IMR-90 (cell line): ENCODE results near the gene DOCK7. TPM values are rescaled to one million over a fixed set of nuclear protein-coding genes. Genes with fewer than 3 reads are reported as not detected.

Source experiments
- ATAC-seq: fragments of 200-7000 bp; cut with Tn5 transposase; 2 replicates; pipeline ENCODE4 v1.9.1; 2020; ENCODE audit warnings: low read depth, mild to moderate bottlenecking, moderate library complexity
- BruUV-seq: library from RNA; stranded (reverse); fragments of 400-500 nt; replicated peaks from 2 replicates; lab custom pipeline; 2021; lab: Mats Ljungman, UMichigan
- CTCF ChIA-PET: fragments of 300-600 bp; formaldehyde crosslinking; extraction: SDS; loops from one replicate; lab custom pipeline; 2021; ENCODE audit warnings: antibody characterized with exemption; lab: Yijun Ruan, JAX
- POLR2A ChIA-PET: fragments of 300-600 bp; sonication (Branson Sonifier 250); formaldehyde crosslinking; loops from one replicate; lab custom pipeline; 2022; ENCODE audit warnings: antibody characterized with exemption; ENCODE audit not compliant: unreplicated experiment; lab: Charles Lee
- DNase-seq: peaks from one replicate; pipeline ENCODE4 v3.0.0; 2013
- H2AFZ ChIP-seq: replicated peaks from 2 replicates; pipeline ENCODE3; 2013; ENCODE audit warnings: low read length, mild to moderate bottlenecking; ENCODE audit not compliant: poor library complexity
- H2AK5ac ChIP-seq: 2 replicates; pipeline ENCODE4 v1.6.1; 2013; ENCODE audit warnings: low read depth, low read length, inconsistent platforms
- H2AK9ac ChIP-seq: replicated peaks from 2 replicates; pipeline ENCODE3; 2013; ENCODE audit warnings: mild to moderate bottlenecking, low read depth, low read length, moderate library complexity; ENCODE audit not compliant: poor library complexity
- H2BK120ac ChIP-seq: 2 replicates; pipeline ENCODE4 v1.6.1; 2013; ENCODE audit warnings: low read depth, low read length, inconsistent platforms
- H2BK15ac ChIP-seq: 3 replicates; pipeline ENCODE4 v1.6.1; 2013; ENCODE audit warnings: low read depth, low read length, inconsistent platforms
- H2BK20ac ChIP-seq: 2 replicates; pipeline ENCODE4 v1.6.1; 2013; ENCODE audit warnings: low read depth, mild to moderate bottlenecking, inconsistent platforms, low read length, moderate library complexity
- H2BK5ac ChIP-seq: 2 replicates; pipeline ENCODE4 v1.6.1; 2013; ENCODE audit warnings: mild to moderate bottlenecking, low read depth, low read length, inconsistent platforms; ENCODE audit not compliant: poor library complexity, severe bottlenecking
- H3K14ac ChIP-seq: replicated peaks from 2 replicates; pipeline ENCODE4 v1.6.1; 2013; ENCODE audit warnings: low read depth, low read length, inconsistent platforms
- H3K18ac ChIP-seq: 2 replicates; pipeline ENCODE4 v1.6.1; 2013; ENCODE audit warnings: low read depth, low read length, control low read depth
- H3K23ac ChIP-seq: 2 replicates; pipeline ENCODE4 v1.6.1; 2013; ENCODE audit warnings: low read depth, low read length, inconsistent platforms
- H3K27ac ChIP-seq: 2 replicates; pipeline ENCODE4 v1.5.1; 2013; ENCODE audit warnings: mild to moderate bottlenecking, control low read depth, low read length; ENCODE audit not compliant: insufficient read depth
- H3K27me3 ChIP-seq: 2 replicates; pipeline ENCODE4 v1.6.1; 2013; ENCODE audit warnings: low read length; ENCODE audit not compliant: control insufficient read depth, insufficient read depth
- H3K36me3 ChIP-seq: 2 replicates; pipeline ENCODE4 v1.6.1; 2013; ENCODE audit warnings: low read length, mixed read lengths; ENCODE audit not compliant: control insufficient read depth, insufficient read depth
- H3K4ac ChIP-seq: 2 replicates; pipeline ENCODE4 v1.6.1; 2013; ENCODE audit warnings: low read depth, low read length, inconsistent platforms
- H3K4me1 ChIP-seq: 2 replicates; pipeline ENCODE4 v1.6.1; 2013; ENCODE audit warnings: low read length, mixed read lengths; ENCODE audit not compliant: control insufficient read depth, insufficient read depth
- H3K4me2 ChIP-seq: 2 replicates; pipeline ENCODE4 v1.6.1; 2013; ENCODE audit warnings: low read depth, mild to moderate bottlenecking, control low read depth, low read length, moderate library complexity
- H3K4me3 ChIP-seq: 2 replicates; pipeline ENCODE4 v1.5.1; 2013; ENCODE audit warnings: low read depth, mild to moderate bottlenecking, control low read depth, low read length, moderate library complexity; ENCODE audit not compliant: insufficient read depth
- H3K56ac ChIP-seq: 2 replicates; pipeline ENCODE4 v1.6.1; 2013; ENCODE audit warnings: low read length, inconsistent platforms; ENCODE audit not compliant: insufficient read depth; ENCODE audit errors: extremely low read depth
- H3K79me1 ChIP-seq, 2 experiments: 2 replicates each; pipeline ENCODE4 v1.6.1; 2013; ENCODE audit warnings: low read length in 2 of 2, inconsistent platforms in 1 of 2, low read depth in 1 of 2
- H3K9ac ChIP-seq: 2 replicates; pipeline ENCODE4 v1.6.1; 2013; ENCODE audit warnings: low read depth, low read length, control low read depth
- H3K9me1 ChIP-seq: 2 replicates; pipeline ENCODE4 v1.6.1; 2013; ENCODE audit warnings: low read length, inconsistent platforms; ENCODE audit not compliant: insufficient read depth
- H3K9me3 ChIP-seq: 2 replicates; pipeline ENCODE4 v1.6.1; 2013; ENCODE audit warnings: low read length; ENCODE audit not compliant: control insufficient read depth, insufficient read depth
- H4K20me1 ChIP-seq: 2 replicates; pipeline ENCODE4 v1.6.1; 2013; ENCODE audit warnings: low read length, inconsistent platforms; ENCODE audit not compliant: insufficient read depth
- H4K5ac ChIP-seq: 2 replicates; pipeline ENCODE4 v1.6.1; 2013; ENCODE audit warnings: mild to moderate bottlenecking, low read depth, low read length, control low read depth
- H4K8ac ChIP-seq, 2 experiments: 2 replicates each; pipeline ENCODE4 v1.6.1; 2013; ENCODE audit warnings: low read depth in 2 of 2, low read length in 2 of 2, control low read depth in 1 of 2, inconsistent platforms in 1 of 2
- H4K91ac ChIP-seq: 2 replicates; pipeline ENCODE4 v1.6.1; 2013; ENCODE audit warnings: low read depth, low read length, inconsistent platforms; ENCODE audit not compliant: insufficient read depth
- BHLHE40 ChIP-seq: fragments of 150-350 bp; IDR thresholded peaks from 2 replicates; pipeline ENCODE4 v1.6.1; 2016; ENCODE audit warnings: mild to moderate bottlenecking, low read depth, low read length
- CEBPB ChIP-seq: IDR thresholded peaks from 2 replicates; pipeline ENCODE4 v1.6.1; 2012; ENCODE audit warnings: low read depth, low read length, improper control_type of control experiment
- CHD1 ChIP-seq: IDR thresholded peaks from 2 replicates; pipeline ENCODE4 v1.6.1; 2012; ENCODE audit warnings: low read depth, low read length, improper control_type of control experiment
- CTCF ChIP-seq: conservative IDR thresholded peaks from 2 replicates; pipeline ENCODE4 v1.5.1; 2012; ENCODE audit warnings: mild to moderate bottlenecking, low read depth, low read length, improper control_type of control experiment
- ELK1 ChIP-seq: fragments of 150-350 bp; IDR thresholded peaks from 2 replicates; pipeline ENCODE4 v1.6.1; 2016; ENCODE audit warnings: low read depth, mild to moderate bottlenecking, low read length, moderate library complexity, borderline replicate concordance
- FOS ChIP-seq: fragments of 150-350 bp; IDR thresholded peaks from 2 replicates; pipeline ENCODE4 v1.6.1; 2016; ENCODE audit warnings: low read depth, low read length
- MAFK ChIP-seq: IDR thresholded peaks from 2 replicates; pipeline ENCODE4 v1.6.1; 2012; ENCODE audit warnings: low read depth, low read length, improper control_type of control experiment
- MAZ ChIP-seq: IDR thresholded peaks from 2 replicates; pipeline ENCODE4 v1.6.1; 2012; ENCODE audit warnings: low read depth, mild to moderate bottlenecking, low read length, improper control_type of control experiment, moderate library complexity, borderline replicate concordance
- MXI1 ChIP-seq: IDR thresholded peaks from 2 replicates; pipeline ENCODE4 v1.6.1; 2012; ENCODE audit warnings: low read depth, mild to moderate bottlenecking, low read length, moderate library complexity, borderline replicate concordance
- NFE2L2 ChIP-seq: fragments of 150-350 bp; IDR thresholded peaks from 2 replicates; pipeline ENCODE4 v1.6.1; 2016; ENCODE audit warnings: low read depth, mild to moderate bottlenecking, low read length
- POLR2A ChIP-seq: IDR thresholded peaks from 2 replicates; pipeline ENCODE4 v1.6.1; 2012; ENCODE audit warnings: mild to moderate bottlenecking, low read depth, low read length
- RAD21 ChIP-seq: IDR thresholded peaks from 2 replicates; pipeline ENCODE4 v1.6.1; 2012; ENCODE audit warnings: low read length, improper control_type of control experiment
- RCOR1 ChIP-seq: IDR thresholded peaks from 2 replicates; pipeline ENCODE4 v1.6.1; 2012; ENCODE audit warnings: mild to moderate bottlenecking, low read length, improper control_type of control experiment; ENCODE audit not compliant: insufficient replicate concordance
- RFX5 ChIP-seq: IDR thresholded peaks from 2 replicates; pipeline ENCODE4 v1.8.0; 2012; ENCODE audit warnings: low read depth, mild to moderate bottlenecking, low read length, moderate library complexity
- SMC3 ChIP-seq: fragments of 150-350 bp; IDR thresholded peaks from 2 replicates; pipeline ENCODE4 v1.6.1; 2016; ENCODE audit warnings: low read depth, mild to moderate bottlenecking, antibody characterized with exemption, low read length, moderate library complexity
- USF2 ChIP-seq: fragments of 150-350 bp; IDR thresholded peaks from 2 replicates; pipeline ENCODE4 v1.6.1; 2017; ENCODE audit warnings: mild to moderate bottlenecking, antibody characterized with exemption, low read length, low read depth
- WGBS, 2 experiments: methylation state at CpG; one replicate each; pipeline versions ENCODE4 v1.1.5 to v1.1.7; 2013; ENCODE audit warnings: missing lambda C conversion rate in 2 of 2; ENCODE audit not compliant: insufficient read length in 1 of 2; ENCODE audit errors: extremely low coverage in 2 of 2; 5-methylcytosine and 5-hydroxymethylcytosine counted together
- dilution Hi-C: fragments of 300-500 bp; cut with HindIII; formaldehyde crosslinking; loops from one replicate; pipeline ENCODE4 v1.14.3; 2018; ENCODE audit warnings: low sequenced_read_pairs; ENCODE audit not compliant: unreplicated experiment
- in situ Hi-C: fragments of 300-500 bp; cut with MboI; formaldehyde crosslinking; loops from 3 replicates; pipeline ENCODE4 v1.14.3; 2019; ENCODE audit warnings: low sequenced_read_pairs, inconsistent platforms, mixed read lengths
- intact Hi-C: fragments of 100-400 bp; cut with micrococcal nuclease; formaldehyde crosslinking; loops from 2 replicates; pipeline ENCODE4 v1.10.0; 2022
- polyA plus RNA-seq, 3 experiments: library from polyadenylated mRNA; depleted of rRNA; stranded (reverse); fragments of >200 nt; gene quantifications; 2 replicates each; pipeline ENCODE4 v1.2.3, GENCODE V29; 2012; ENCODE audit warnings: low replicate concordance in 1 of 3
- total RNA-seq: library from RNA; depleted of rRNA; stranded (reverse); fragments of >200 nt; gene quantifications from 2 replicates; pipeline ENCODE4 v1.2.3, GENCODE V29; 2012

Gene DOCK7
- total and polyA plus RNA-seq, 2 of the 4 experiments (the other 2 are of a cell fraction), result 38.0 to 97.7 TPM

- Histone ChIP-seq H3K18ac (no peak overlapping the region), H3K9me1 (no peaks in the 10 kb centered on the region), H2AK5ac (no peak overlapping the region), H2BK5ac (no peak overlapping the region), H3K9me3 (no peaks in the 10 kb centered on the region), H3K14ac (no peak overlapping the region), H4K5ac (no peak overlapping the region), H3K27ac (no peak overlapping the region), H3K79me1 (no peaks in the 10 kb centered on the region), H2AK9ac (no peak overlapping the region), H2BK15ac (no peak overlapping the region), H3K4ac (no peak overlapping the region), H3K56ac (no peak overlapping the region), H3K4me1 (no peaks in the 10 kb centered on the region), H3K9ac (no peak overlapping the region), H2AFZ (no peak overlapping the region), H3K23ac (no peak overlapping the region), H2BK120ac (no peak overlapping the region), H3K4me3 (no peak overlapping the region), H4K8ac (no peak overlapping the region), H3K36me3 (no peaks in the 10 kb centered on the region), H3K4me2 (no peak overlapping the region), H4K91ac (no peak overlapping the region), H2BK20ac (no peak overlapping the region), H4K20me1 (no peaks in the 10 kb centered on the region), H3K27me3 (no peaks in the 10 kb centered on the region)
- BruUV-seq, result no TSS peak
- dilution Hi-C loops (no loop called here), intact Hi-C loops (no loop called here), in situ Hi-C loops (no loop called here)
- POLR2A ChIA-PET, result no interaction called here
- CTCF ChIA-PET, result no interaction called here
- no peak for TF ChIP-seq MAFK
- TF ChIP-seq MXI1, result no peak
- no peak for TF ChIP-seq NFE2L2
- TF ChIP-seq FOS, result no peak
- TF ChIP-seq RFX5, result no peak
- no peak for TF ChIP-seq MAZ
- no peak for TF ChIP-seq RAD21
- no peak for TF ChIP-seq POLR2A
- no peak for TF ChIP-seq CTCF
- TF ChIP-seq CEBPB, result no peak
- TF ChIP-seq CHD1, result no peak
- no peak for TF ChIP-seq USF2
- TF ChIP-seq BHLHE40, result no peak
- TF ChIP-seq ELK1, result no peak
- no peak for TF ChIP-seq SMC3
- TF ChIP-seq RCOR1, result no peak
- 50% methylated on average over 1 of the region's 6 CpGs; no CpG with 5 or more reads in 1 of the 2 experiments for WGBS, 2 experiments
- ATAC-seq (no peak), DNase-seq (no peak)
These were observed 29.3 kb upstream of the DOCK7 start for GRCh38 chr1:62717483-62717882.
